Gastrocnemius medialis (tissue), 4 donors: ENCODE results near the gene WNT7B. TPM values are rescaled to one million over a fixed set of nuclear protein-coding genes. Genes with fewer than 3 reads are reported as not detected.

Source experiments
- ATAC-seq, 2 donors: fragments of 150-250 bp; one replicate each; pipeline ENCODE4 v1.9.1; 2016
- DNase-seq, 2 donors: peaks; one replicate each; pipeline ENCODE4 v3.0.0-alpha.2; 2019
- H3K27ac ChIP-seq, 4 donors: fragments of 200-600 bp; sonication (generic); 1 replicate in 1 of 4; 2 replicates in 3 of 4; pipeline ENCODE4 v1.5.1; 2016 to 2018; ENCODE audit warnings: mild to moderate bottlenecking in 2 of 4, moderate library complexity in 1 of 4
- H3K27me3 ChIP-seq, 3 donors: fragments of 200-600 bp; sonication (generic) in 2 of 3; 1 replicate in 1 of 3; 2 replicates in 2 of 3; pipeline versions ENCODE4 v1.5.1 to v1.6.0; 2016 to 2019; ENCODE audit warnings: mild to moderate bottlenecking in 1 of 3, moderate library complexity in 1 of 3
- H3K36me3 ChIP-seq, 2 donors: fragments of 200-600 bp; sonication (generic) in 1 of 2; one replicate each; pipeline ENCODE4 v1.5.1; 2017 to 2018
- H3K4me1 ChIP-seq, 2 donors: fragments of 200-600 bp; sonication (generic) in 1 of 2; one replicate each; pipeline ENCODE4 v1.5.1; 2016 to 2017; ENCODE audit warnings: mild to moderate bottlenecking in 2 of 2
- H3K4me3 ChIP-seq, 4 donors: fragments of 200-600 bp; sonication (generic) in 3 of 4; 1 replicate in 1 of 4; 2 replicates in 3 of 4; pipeline ENCODE4 v1.5.1; 2016 to 2019; ENCODE audit warnings: mild to moderate bottlenecking in 2 of 4
- H3K9me3 ChIP-seq, 3 donors: fragments of 200-600 bp; sonication (generic) in 2 of 3; 1 replicate in 1 of 3; 2 replicates in 2 of 3; pipeline ENCODE4 v1.5.1; 2016 to 2019
- CTCF ChIP-seq, 5 experiments: fragments of 450-650 bp in 3 of 5; fragments of 200-600 bp in 2 of 5; sonication (generic) in 2 of 5; IDR thresholded peaks in 4 of 5; conservative IDR thresholded peaks in 1 of 5; 1 replicate in 4 of 5; 2 replicates in 1 of 5; pipeline ENCODE4 v1.5.1; 2016 to 2019; ENCODE audit warnings: antibody characterized with exemption in 5 of 5, mild to moderate bottlenecking in 3 of 5, moderate library complexity in 3 of 5
- POLR2A ChIP-seq, 2 donors: fragments of 450-650 bp; IDR thresholded peaks; one replicate each; pipeline ENCODE4 v1.6.1; 2017; ENCODE audit warnings: antibody characterized with exemption in 2 of 2, mild to moderate bottlenecking in 2 of 2, moderate library complexity in 2 of 2
- in situ Hi-C, 4 donors: fragments of 200-750 bp; cut with MboI; loops; one replicate each; pipeline versions ENCODE4 v1.15.0 to v1.8.0; 2017; ENCODE audit warnings: low sequenced_read_pairs in 4 of 4
- intact Hi-C: fragments of 100-400 bp; cut with DNase I; formaldehyde crosslinking; loops from one replicate; pipeline ENCODE4 v1.15.1; 2023; ENCODE audit warnings: low total_unique reads
- total RNA-seq, 4 donors: library from RNA; depleted of rRNA; stranded (reverse); fragments of >200 nt; gene quantifications; one replicate each; pipeline versions ENCODE4 v1.1.0 to v1.2.3, GENCODE V29; 2016

The WNT7B gene
- total RNA-seq, 4 donors from 2014 or later: not detected

- TF ChIP-seq CTCF (IDR thresholded peaks at IDR 0.05 in 4 of 5, conservative IDR thresholded peaks at IDR 0.05 in 1 of 5): no peak
- TF ChIP-seq POLR2A (IDR thresholded peaks at IDR 0.05): no peak
- DNase-seq (no peak), ATAC-seq (no peak)
- Histone ChIP-seq H3K9me3 (no peaks in the 10 kb centered on the region), H3K36me3 (no peaks in the 10 kb centered on the region), H3K27me3 (peaks cover 34 to 50% (median 43%) of the 10 kb centered on the region in 3 donors), H3K4me1 (peaks cover 4 to 5% of the 10 kb centered on the region in 2 donors), H3K4me3 (no peak overlapping the region), H3K27ac (no peak overlapping the region)
- in situ Hi-C loops: no loop called here
- intact Hi-C loops: no loop called here
Observed at GRCh38 chr22:45877036-45877380, 100.0 kb downstream of the WNT7B start.

GRCh38 chr22:45876136-45877035 is 100.6 kb downstream of the WNT7B start:
- Histone ChIP-seq H3K36me3 (no peaks in the 10 kb centered on the region), H3K4me3 (no peak overlapping the region), H3K27ac (no peak overlapping the region), H3K4me1 (peaks cover 4 to 5% of the 10 kb centered on the region in 2 donors), H3K9me3 (no peaks in the 10 kb centered on the region), H3K27me3 (peaks cover 29 to 45% (median 37%) of the 10 kb centered on the region in 3 donors)
- DNase-seq: no peak
- intact Hi-C loops: no loop called here
- in situ Hi-C loops: no loop called here
- ATAC-seq: no peak
- TF ChIP-seq POLR2A (IDR thresholded peaks at IDR 0.05) (no peak), CTCF (IDR thresholded peaks at IDR 0.05 in 4 of 5, conservative IDR thresholded peaks at IDR 0.05 in 1 of 5) (no peak)

DNA sequence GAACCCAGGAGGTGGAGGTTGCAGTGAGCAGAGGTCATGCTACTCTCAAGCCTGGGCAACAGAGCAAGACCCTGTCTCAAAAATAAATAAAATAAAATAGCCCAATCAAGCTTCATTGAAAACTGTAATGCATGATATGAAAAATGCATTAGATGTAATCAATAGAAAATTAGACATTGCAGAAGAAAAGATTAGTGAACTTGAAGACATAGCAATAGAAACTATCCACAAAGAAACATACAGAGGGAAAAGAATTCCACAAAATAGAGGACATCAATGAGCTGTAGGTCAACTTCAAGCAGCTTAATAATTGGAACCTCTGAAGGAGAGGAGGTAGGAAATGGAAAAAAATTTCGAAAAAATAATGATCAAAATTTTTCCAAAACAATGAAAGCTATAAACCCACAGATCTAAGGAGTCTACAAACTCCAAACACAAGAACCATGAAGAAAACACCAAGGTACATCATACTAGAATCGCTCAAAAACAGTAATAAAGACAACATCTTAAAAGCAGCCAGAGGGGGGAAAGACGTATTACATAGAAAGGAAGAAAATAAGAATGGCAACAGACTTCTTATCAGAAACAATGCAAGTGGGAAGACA is 104.2 kb downstream of the WNT7B start:
- intact Hi-C loops (no loop called here), in situ Hi-C loops (loop anchor here in 1 of 4 donors (25.0 kb wide), 1 partner anchor 235 kb away; no protein-coding TSS in a partner anchor)
- no peak for ATAC-seq
- H3K27ac ChIP-seq: no peak overlapping the region
- H3K4me3 ChIP-seq: no peak overlapping the region
- no peak for TF ChIP-seq CTCF (IDR thresholded peaks at IDR 0.05 in 4 of 5, conservative IDR thresholded peaks at IDR 0.05 in 1 of 5)
- no peak for TF ChIP-seq POLR2A (IDR thresholded peaks at IDR 0.05)
- peaks cover 11 to 26% (median 25%) of the 10 kb centered on the region in 3 donors for H3K27me3 ChIP-seq
- H3K9me3 ChIP-seq: no peaks in the 10 kb centered on the region
- H3K4me1 ChIP-seq: no peaks in the 10 kb centered on the region
- DNase-seq: no peak
- H3K36me3 ChIP-seq: no peaks in the 10 kb centered on the region

- H3K27me3 ChIP-seq: peaks cover 17 to 26% (median 26%) of the 10 kb centered on the region in 3 donors
- intact Hi-C loops (no loop called here), in situ Hi-C loops (loop anchor here in 1 of 4 donors (25.0 kb wide), 1 partner anchor 234 kb away; no protein-coding TSS in a partner anchor)
- no peaks in the 10 kb centered on the region for H3K36me3 ChIP-seq
- peaks cover 0 to 3% of the 10 kb centered on the region in 2 donors for H3K4me1 ChIP-seq
- no peaks in the 10 kb centered on the region for H3K9me3 ChIP-seq
- no peak overlapping the region for H3K4me3 ChIP-seq
- DNase-seq: no peak
- ATAC-seq: no peak
- H3K27ac ChIP-seq: no peak overlapping the region
- TF ChIP-seq POLR2A (IDR thresholded peaks at IDR 0.05) (no peak), CTCF (IDR thresholded peaks at IDR 0.05 in 4 of 5, conservative IDR thresholded peaks at IDR 0.05 in 1 of 5) (no peak)
Observed at GRCh38 chr22:45871721-45872120, 105.2 kb downstream of the WNT7B start.

Other genes starting within 250 kb of the WNT7B start
- gene PPARA, start 173.4 kb upstream of the WNT7B start, total RNA-seq: 10 to 100 TPM; 29.6 to 74.8 (median 57.9) TPM